ENCODE measurements around the gene TRIM14.
"Not testable (repeated sequence)": the region's sequence is repeated elsewhere in the genome, so short reads cannot be mapped to it uniquely, and the experiment has no call there.

TRIM14 gene

DNA sequence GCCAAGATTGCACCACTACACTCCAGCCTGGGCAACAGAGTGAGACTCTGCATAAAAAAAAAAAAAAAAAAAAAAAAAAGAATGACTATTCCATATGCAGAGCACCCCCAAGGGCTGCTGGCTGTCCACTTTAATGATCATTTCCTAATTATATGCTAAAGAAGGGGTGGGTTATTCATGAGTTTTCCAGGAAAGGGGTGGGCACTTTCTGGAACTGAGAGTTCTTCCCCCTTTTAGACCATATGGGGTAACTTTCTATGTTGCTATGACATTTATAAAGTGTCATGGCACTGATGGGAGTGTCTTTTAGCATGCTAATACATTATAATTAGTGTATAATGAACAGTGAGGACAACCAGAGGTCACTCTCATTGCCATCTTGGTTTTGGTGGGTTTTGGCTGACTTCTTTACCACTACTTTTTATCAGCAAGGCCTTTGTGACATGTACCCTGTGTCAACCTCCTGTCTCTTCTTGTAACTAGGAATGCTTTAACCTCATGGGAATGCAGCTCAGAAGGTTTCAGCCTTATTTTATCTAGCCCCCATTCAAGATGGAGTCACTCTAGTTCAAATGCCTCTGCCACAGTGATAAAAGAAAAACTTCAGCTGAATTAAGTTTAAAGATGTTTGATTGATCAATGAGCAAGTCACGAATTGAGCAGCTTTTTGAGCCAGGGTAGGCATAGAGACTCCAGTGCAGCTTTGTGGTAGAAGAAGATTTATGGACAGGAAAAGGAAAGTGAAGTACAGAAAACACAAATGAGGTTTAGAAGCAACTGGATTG, 69.5 kb downstream of the TRIM14 start:
- no peak for DNase-seq (ENCODE audit: low read depth in 3 of 3)

DNA sequence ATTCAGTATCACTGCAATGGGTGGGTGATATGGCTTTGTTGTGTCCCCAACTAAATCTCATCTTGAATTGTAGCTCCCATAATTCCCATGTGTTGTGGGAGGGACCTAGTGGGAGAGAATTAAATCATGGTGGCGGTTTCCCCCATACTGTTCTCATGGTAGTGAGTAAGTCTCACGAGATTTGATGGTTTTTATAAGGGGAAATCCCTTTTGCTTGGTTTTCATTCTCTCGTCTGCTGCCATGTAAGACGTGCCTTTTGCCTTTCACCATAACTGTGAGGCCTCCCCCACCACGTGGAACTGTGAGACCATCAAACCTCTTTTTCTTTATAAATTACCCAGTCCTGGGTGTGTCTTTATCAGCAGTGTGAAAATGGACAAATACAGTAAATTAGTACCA, 72.0 kb downstream of the TRIM14 start:
- no peak for DNase-seq (ENCODE audit: low read depth in 3 of 3)

- DNase-seq (ENCODE audit: low read depth in 3 of 3), result no peak
Observed at GRCh38 chr9:98046180-98046543, 72.9 kb downstream of the TRIM14 start.

DNA sequence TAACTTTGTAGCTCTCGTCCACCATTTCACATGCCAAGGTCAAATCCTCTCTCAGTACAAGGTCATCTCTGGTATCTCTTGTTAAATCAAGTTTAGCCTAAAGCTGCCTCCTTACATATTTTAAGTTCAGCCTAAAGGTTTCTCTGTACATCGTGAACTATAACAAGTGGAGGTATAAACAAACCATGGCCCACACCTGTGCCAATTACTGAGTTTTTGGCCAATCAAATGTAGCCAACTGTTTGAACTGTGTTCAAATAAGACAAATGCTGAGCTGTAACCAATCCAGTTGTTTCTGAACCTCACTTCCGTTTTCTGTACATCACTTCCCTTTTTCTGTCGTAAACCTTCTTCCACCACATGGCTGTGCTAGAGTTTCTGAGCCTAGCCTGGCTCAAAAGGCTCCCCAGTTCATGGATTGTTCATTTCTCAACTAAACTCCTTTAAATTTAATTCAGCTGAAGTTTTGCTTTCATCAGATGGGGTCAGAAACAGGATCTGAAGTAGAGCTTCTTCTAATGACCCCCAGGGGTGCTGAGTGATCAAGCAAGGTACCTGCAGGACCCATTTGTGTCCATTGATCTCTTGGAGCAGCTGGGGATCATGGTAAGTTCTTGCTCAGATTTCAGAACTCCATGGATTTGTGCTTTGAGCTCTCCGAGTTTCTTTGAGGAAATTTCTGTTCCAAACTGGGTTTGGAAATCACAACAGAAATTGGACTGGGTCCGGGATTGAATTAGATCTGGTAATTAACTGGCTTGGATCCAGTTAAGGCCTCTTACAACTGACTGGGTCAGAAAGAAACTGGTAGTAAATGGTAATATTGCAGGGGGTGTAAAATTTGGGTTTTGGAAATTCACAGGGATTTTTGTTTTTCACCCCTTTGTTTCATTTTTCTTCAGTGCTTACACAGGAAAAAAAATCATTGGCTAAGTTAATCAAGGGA, 73.5 kb downstream of the TRIM14 start:
- DNase-seq (ENCODE audit: low read depth in 3 of 3), result no peak

GRCh38 chr9:98043915-98044314, 75.1 kb downstream of the TRIM14 start:
- no peak for DNase-seq (ENCODE audit: low read depth in 3 of 3)

DNA sequence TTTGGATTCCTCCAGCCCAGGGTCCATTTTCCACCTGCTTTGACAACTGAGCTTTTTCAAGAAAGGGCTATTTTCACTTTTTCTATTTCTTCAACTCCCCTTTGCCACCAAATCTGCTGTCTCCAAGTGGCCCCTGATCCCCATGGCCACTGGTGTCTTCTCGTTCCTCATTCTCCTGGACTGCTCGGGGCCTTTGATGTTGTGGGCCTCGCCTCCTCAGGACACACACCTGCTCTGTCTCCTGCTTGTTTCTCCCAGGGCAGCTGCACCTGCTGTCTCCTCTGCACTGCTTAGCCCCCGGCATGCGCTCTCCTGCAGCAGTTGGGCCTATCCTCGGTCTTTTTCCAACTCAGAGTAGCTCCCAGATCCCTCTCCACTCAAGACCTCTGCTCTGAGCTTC, 78.8 kb downstream of the TRIM14 start:
- DNase-seq (ENCODE audit: low read depth in 3 of 3), result no peak

DNA sequence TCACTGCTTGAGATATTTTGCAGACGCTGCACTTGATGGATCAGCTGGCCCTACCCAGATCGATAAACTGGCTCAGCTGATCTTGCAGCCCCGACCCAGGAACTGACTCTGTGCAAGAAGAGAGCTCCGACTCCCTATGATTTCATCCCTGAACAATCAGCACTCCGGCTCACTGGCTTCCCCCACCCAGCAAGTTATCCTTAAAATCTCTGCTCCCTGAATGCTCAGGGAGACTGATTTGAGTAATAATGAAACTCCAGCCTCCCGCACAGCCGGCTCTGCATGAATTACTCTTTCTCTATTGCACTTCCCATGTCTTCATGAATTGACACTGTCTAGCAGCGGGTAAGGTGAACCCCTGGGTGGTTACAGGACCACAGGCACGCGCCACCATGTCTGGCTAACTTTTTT, 79.4 kb downstream of the TRIM14 start:
- DNase-seq (ENCODE audit: low read depth in 3 of 3), result no peak

GRCh38 chr9:98038958-98039357, 80.1 kb downstream of the TRIM14 start:
- no peak for DNase-seq (ENCODE audit: low read depth in 3 of 3)

- DNase-seq (ENCODE audit: low read depth in 3 of 3), result no peak
Observed at GRCh38 chr9:98037357-98037756, 81.7 kb downstream of the TRIM14 start.

- peak; percentile 79 to 90 (median 87) for DNase-seq (ENCODE audit: low read depth in 3 of 3)
Observed at GRCh38 chr9:98034593-98035546, 84.2 kb downstream of the TRIM14 start.

GRCh38 chr9:98031935-98032334, 87.1 kb downstream of the TRIM14 start:
- DNase-seq (ENCODE audit: low read depth in 3 of 3), result no peak

DNA sequence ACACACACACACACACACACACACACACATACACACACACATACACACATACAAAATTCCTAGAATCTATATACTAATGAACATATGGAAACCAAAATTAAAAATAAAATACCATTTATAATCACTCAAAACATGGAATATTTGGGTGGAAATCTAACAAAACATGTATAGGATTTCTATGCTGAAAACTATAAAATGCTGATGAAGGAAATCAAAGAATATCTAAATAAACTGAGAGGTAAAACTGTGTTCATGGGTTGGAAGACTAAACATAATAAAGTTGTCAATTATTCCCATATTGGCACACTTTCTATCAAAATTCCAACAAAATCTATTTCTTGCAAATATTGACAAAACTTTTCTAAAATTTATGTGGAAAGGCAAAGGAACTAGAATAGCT, 87.9 kb downstream of the TRIM14 start:
- DNase-seq (ENCODE audit: low read depth in 3 of 3), result no peak

DNA sequence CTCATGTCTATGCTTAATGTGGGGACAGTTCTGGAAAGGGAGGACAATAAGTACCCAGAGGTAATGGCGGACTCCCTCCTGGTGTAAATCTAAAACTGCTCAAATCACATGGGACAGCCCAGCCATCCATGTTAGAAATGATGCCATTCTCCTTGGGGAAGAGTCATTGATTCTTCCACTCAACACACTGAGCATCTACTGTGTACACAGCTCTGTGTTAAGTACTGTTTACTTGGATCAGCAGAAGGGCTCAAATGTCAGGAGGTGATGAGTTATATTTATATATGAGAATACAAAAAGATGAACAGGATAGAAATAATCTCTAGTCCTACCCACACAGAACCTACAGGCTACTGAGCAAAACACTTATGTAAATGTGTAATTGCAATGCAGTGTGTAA, 94.3 kb downstream of the TRIM14 start:
- no peak for DNase-seq (ENCODE audit: low read depth in 3 of 3)

GRCh38 chr9:98022447-98022846, 96.6 kb downstream of the TRIM14 start:
- no peak for DNase-seq (ENCODE audit: low read depth in 3 of 3)

DNA sequence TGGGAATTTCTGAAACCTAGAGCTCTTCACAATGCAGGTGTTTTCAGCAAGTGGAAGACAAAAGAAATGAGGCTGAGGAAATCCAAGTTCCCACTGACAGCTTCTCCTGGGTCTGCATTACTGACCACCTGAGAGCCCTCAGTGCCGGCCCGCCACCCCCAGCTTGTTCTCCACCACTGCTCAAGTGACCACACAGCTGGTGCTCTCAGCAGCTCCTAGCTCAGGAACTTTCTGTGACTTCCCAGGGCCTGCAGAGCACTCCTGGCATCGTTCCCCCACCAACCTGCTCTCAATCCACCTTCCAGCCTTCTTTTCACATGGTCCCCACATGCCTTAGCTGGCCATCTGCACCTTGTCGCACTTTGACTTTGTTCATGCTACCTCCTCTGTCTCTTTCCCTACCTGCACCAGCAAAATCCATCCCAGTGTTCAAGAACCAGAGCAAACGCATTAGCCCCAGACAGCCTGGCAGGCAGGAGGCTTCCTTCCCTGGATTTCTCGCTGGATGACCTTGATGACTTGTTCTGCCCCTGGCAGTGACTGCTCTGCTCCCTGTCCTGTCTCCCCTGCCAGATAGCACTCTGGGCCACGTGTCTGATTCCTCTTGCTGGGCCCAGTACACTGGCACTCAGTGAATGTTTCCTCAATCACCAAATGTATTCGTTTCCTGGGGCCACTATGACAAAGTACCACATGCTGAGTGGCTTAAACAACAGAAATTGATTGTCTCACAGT, 97.5 kb downstream of the TRIM14 start:
- no peak for DNase-seq (ENCODE audit: low read depth in 3 of 3)

GRCh38 chr9:98020476-98021145, 98.4 kb downstream of the TRIM14 start:
- DNase-seq (ENCODE audit: low read depth in 3 of 3), result no peak

DNA sequence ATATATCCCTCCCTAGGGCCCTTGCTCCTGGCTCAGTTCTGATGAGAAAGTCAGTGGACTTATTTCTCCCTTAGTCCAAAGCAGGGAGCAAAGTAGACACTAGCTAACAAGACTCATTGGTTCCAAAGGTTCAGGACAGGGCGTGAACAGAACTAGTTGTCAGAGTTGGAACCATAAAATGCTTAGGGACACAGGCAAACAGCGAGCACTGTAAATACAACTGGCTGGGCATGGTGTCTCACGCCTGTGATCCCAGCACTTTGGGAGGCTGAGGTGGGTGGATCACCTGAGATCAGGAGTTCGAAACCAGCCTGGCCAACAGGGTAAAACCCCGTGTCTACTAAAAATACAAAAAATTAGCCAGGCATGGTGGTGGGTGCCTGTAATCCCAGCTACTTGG, 99.2 kb downstream of the TRIM14 start:
- not testable (repeated sequence) for DNase-seq (ENCODE audit: low read depth in 3 of 3)
